ENCODE data around the gene CT45A10.
"Not testable (repeated sequence)": the region's sequence is repeated elsewhere in the genome, so short reads cannot be mapped to it uniquely, and the experiment has no call there.

The CT45A10 gene

GRCh38 chrX:135893294-135893817, at the start of gene CT45A10, which contains the start of gene SAGE1:
Gene CT45A10, minus strand, starts transcription at chrX:135893444. Its CDS starts 8,100 bp downstream, at chrX:135885344.
Gene SAGE1, plus strand, starts transcription at chrX:135893716. Its CDS starts 2,527 bp downstream, at chrX:135896243.
- DNase-seq = no peak

- peak; percentile 7 for DNase-seq
These were observed 38.6 kb upstream of the CT45A10 start for GRCh38 chrX:135931644-135932487.

- DNase-seq = no peak
These were observed 34.7 kb upstream of the CT45A10 start for GRCh38 chrX:135927897-135928296.

GRCh38 chrX:135923353-135923752, 30.1 kb upstream of the CT45A10 start:
- DNase-seq = no peak

- not testable (repeated sequence) for DNase-seq
These were observed 27.3 kb upstream of the CT45A10 start for GRCh38 chrX:135920516-135920915.

- no peak for DNase-seq
These were observed 21.2 kb upstream of the CT45A10 start for GRCh38 chrX:135914404-135914803.

GRCh38 chrX:135910251-135910650, 17.0 kb upstream of the CT45A10 start:
- DNase-seq = no peak

- DNase-seq = no peak
These were observed 463 bp downstream of the CT45A10 start for GRCh38 chrX:135892781-135893180.

- DNase-seq = no peak
These were observed 3.1 kb downstream of the CT45A10 start for GRCh38 chrX:135890087-135890585.

- DNase-seq = not testable (repeated sequence)
These were observed 4.3 kb downstream of the CT45A10 start for GRCh38 chrX:135888976-135889375.

GRCh38 chrX:135888230-135888629, 5.0 kb downstream of the CT45A10 start:
- not testable (repeated sequence) for DNase-seq

GRCh38 chrX:135882741-135883140, 10.5 kb downstream of the CT45A10 start:
- not testable (repeated sequence) for DNase-seq

GRCh38 chrX:135871712-135872111, 21.5 kb downstream of the CT45A10 start, which contains the start of gene CT45A9:
Gene CT45A9, minus strand, starts transcription at chrX:135871812. Its CDS starts 3,751 bp downstream, at chrX:135868061.
- DNase-seq = not testable (repeated sequence)

- not testable (repeated sequence) for DNase-seq
These were observed 38.8 kb downstream of the CT45A10 start, which contains the start of gene CT45A8 for GRCh38 chrX:135854438-135854837. Gene CT45A8, minus strand, starts transcription at chrX:135854538. Its CDS starts 3,755 bp downstream, at chrX:135850783.

GRCh38 chrX:135837180-135837579, 56.1 kb downstream of the CT45A10 start, which contains the start of gene CT45A7:
Gene CT45A7, minus strand, starts transcription at chrX:135837280. Its CDS starts 3,747 bp downstream, at chrX:135833533.
- DNase-seq = not testable (repeated sequence)
